NOMO-1 treated with dmso at 0.1 percent for 144 hours (cell line): ENCODE results near the gene TUBB8B.
"Not testable (repeated sequence)": the region's sequence is repeated elsewhere in the genome, so short reads cannot be mapped to it uniquely, and the experiment has no call there.

Experiments
- DNase-seq: peaks from one replicate; lab custom pipeline; 2025; ENCODE audit not compliant: unreplicated experiment; lab: John Stamatoyannopoulos, UW

TUBB8B gene

GRCh38 chr18:49176-49665, at the start of gene TUBB8B:
TSS of gene TUBB8B (minus strand) at chr18:49615. CDS start at chr18:49557, 58 bp downstream.
- DNase-seq = not testable (repeated sequence)

GRCh38 chr18:97252-97914, 48.0 kb upstream of the TUBB8B start:
- not testable (repeated sequence) for DNase-seq

GRCh38 chr18:96767-97131, 47.3 kb upstream of the TUBB8B start:
- not testable (repeated sequence) for DNase-seq

- DNase-seq = not testable (repeated sequence)
Observed at GRCh38 chr18:96101-96766, 46.8 kb upstream of the TUBB8B start.

- not testable (repeated sequence) for DNase-seq
Observed at GRCh38 chr18:95580-95979, 46.2 kb upstream of the TUBB8B start.

- DNase-seq = not testable (repeated sequence)
Observed at GRCh38 chr18:93897-94408, 44.5 kb upstream of the TUBB8B start.

- DNase-seq = not testable (repeated sequence)
Observed at GRCh38 chr18:91561-91960, 42.1 kb upstream of the TUBB8B start.

- DNase-seq = not testable (repeated sequence)
Observed at GRCh38 chr18:90396-91193, 41.2 kb upstream of the TUBB8B start.

GRCh38 chr18:89124-89523, 39.7 kb upstream of the TUBB8B start:
- not testable (repeated sequence) for DNase-seq

GRCh38 chr18:84801-85200, 35.4 kb upstream of the TUBB8B start:
- DNase-seq = not testable (repeated sequence)

GRCh38 chr18:82626-83209, 33.3 kb upstream of the TUBB8B start:
- DNase-seq = not testable (repeated sequence)

GRCh38 chr18:80881-81280, 31.5 kb upstream of the TUBB8B start:
- not testable (repeated sequence) for DNase-seq

- not testable (repeated sequence) for DNase-seq
Observed at GRCh38 chr18:80202-80601, 30.8 kb upstream of the TUBB8B start.

GRCh38 chr18:75525-76160, 26.2 kb upstream of the TUBB8B start:
- DNase-seq = not testable (repeated sequence)

GRCh38 chr18:73181-73777, 23.9 kb upstream of the TUBB8B start:
- not testable (repeated sequence) for DNase-seq

GRCh38 chr18:67701-68100, 18.3 kb upstream of the TUBB8B start:
- not testable (repeated sequence) for DNase-seq

GRCh38 chr18:64279-64678, 14.9 kb upstream of the TUBB8B start:
- not testable (repeated sequence) for DNase-seq

- DNase-seq = not testable (repeated sequence)
Observed at GRCh38 chr18:63656-64055, 14.2 kb upstream of the TUBB8B start.

GRCh38 chr18:54388-54787, 5.0 kb upstream of the TUBB8B start:
- not testable (repeated sequence) for DNase-seq

- DNase-seq = not testable (repeated sequence)
Observed at GRCh38 chr18:48696-49095, 719 bp downstream of the TUBB8B start.
